HCT116 (cell line): ENCODE data around the gene BDH2. TPM values are rescaled to one million over a fixed set of nuclear protein-coding genes. Genes with fewer than 3 reads are reported as not detected.

Source experiments
- ATAC-seq: fragments of 200-7000 bp; cut with Tn5 transposase; 2 replicates; pipeline ENCODE4 v1.9.1; 2020; ENCODE audit warnings: mild to moderate bottlenecking, moderate library complexity
- BruUV-seq: library from RNA; stranded (reverse); fragments of 400-500 nt; replicated peaks from 2 replicates; lab custom pipeline; 2021; lab: Mats Ljungman, UMichigan
- CTCF ChIA-PET: fragments of 300-600 bp; sonication (Branson Sonifier 250); formaldehyde crosslinking; loops from one replicate; lab custom pipeline; 2021; ENCODE audit warnings: antibody characterized with exemption; lab: Charles Lee
- POLR2A ChIA-PET: fragments of 300-600, 350-600 bp; sonication (Branson Sonifier 250); formaldehyde crosslinking; loops from one replicate; lab custom pipeline; 2021; ENCODE audit warnings: antibody characterized with exemption; lab: Charles Lee
- RAD21 ChIA-PET, 2 experiments: fragments of 300-600 bp; sonication (Branson Sonifier 250); formaldehyde crosslinking; loops; one replicate each; lab custom pipeline; 2023; ENCODE audit warnings: low total read pairs in 2 of 2; ENCODE audit not compliant: uncharacterized antibody in 2 of 2, unreplicated experiment in 2 of 2, low non-redundant PET in 1 of 2; lab: Charles Lee
- DNase-seq: peaks from one replicate; pipeline ENCODE4 v3.0.0-alpha.2; 2010; ENCODE audit warnings: low read depth, low spot score
- H2AFZ ChIP-seq: fragments of 200-600 bp; shearing (Covaris generic), sonication (generic); 2 replicates; pipeline ENCODE4 v1.6.1; 2017; ENCODE audit warnings: low read depth, mixed run types, mixed read lengths, antibody characterized with exemption, low read length; ENCODE audit not compliant: poor library complexity, severe bottlenecking
- H3K27ac ChIP-seq: 2 replicates; pipeline ENCODE4 v1.5.1; 2012; ENCODE audit warnings: low read depth, low read length
- H3K27me3 ChIP-seq: fragments of 200-600 bp; sonication (generic); 2 replicates; pipeline ENCODE4 v1.6.1; 2016; ENCODE audit warnings: mixed run types, low read length, mixed read lengths; ENCODE audit not compliant: insufficient read depth
- H3K36me3 ChIP-seq, 2 experiments: fragments of 200-500 bp in 1 of 2; fragments of 200-600 bp in 1 of 2; sonication (Bioruptor generic) in 1 of 2; sonication (generic) in 1 of 2; 2 replicates each; pipeline versions ENCODE4 v1.5.1 to v1.6.1; 2014 to 2016; ENCODE audit warnings: low read length in 2 of 2, inconsistent platforms in 1 of 2, mixed read lengths in 1 of 2, mixed run types in 1 of 2; ENCODE audit not compliant: insufficient read depth in 2 of 2, control insufficient read depth in 1 of 2
- H3K4me1 ChIP-seq, 2 experiments: fragments of 200-600 bp in 1 of 2; sonication (generic) in 1 of 2; 2 replicates each; pipeline versions ENCODE4 v1.5.1 to v1.6.1; 2012 to 2017; ENCODE audit warnings: low read length in 2 of 2, inconsistent platforms in 1 of 2, mild to moderate bottlenecking in 1 of 2, mixed read lengths in 1 of 2, mixed run types in 1 of 2, moderate library complexity in 1 of 2; ENCODE audit not compliant: insufficient read depth in 2 of 2, control insufficient read depth in 1 of 2
- H3K4me2 ChIP-seq: fragments of 200-600 bp; sonication (generic); 2 replicates; pipeline ENCODE4 v1.6.1; 2017; ENCODE audit warnings: mixed run types, low read length, mixed read lengths
- H3K4me3 ChIP-seq, 2 experiments: fragments of 200-600 bp in 1 of 2; sonication (generic) in 1 of 2; replicated peaks in 1 of 2; 2 replicates each; pipeline ENCODE4 v1.5.1; 2011 to 2016; ENCODE audit warnings: low read length in 2 of 2, control low read depth in 1 of 2, low read depth in 1 of 2, mild to moderate bottlenecking in 1 of 2, mixed read lengths in 1 of 2, mixed run types in 1 of 2
- H3K79me2 ChIP-seq: fragments of 200-600 bp; sonication (generic); 2 replicates; pipeline ENCODE4 v1.6.1; 2017; ENCODE audit warnings: mild to moderate bottlenecking, mixed run types, low read length, moderate library complexity, mixed read lengths; ENCODE audit not compliant: insufficient read depth
- H3K9ac ChIP-seq: fragments of 200-600 bp; sonication (generic); 2 replicates; pipeline ENCODE4 v1.6.1; 2016; ENCODE audit warnings: low read length, mixed read lengths
- H3K9me2 ChIP-seq: fragments of 200-600 bp; sonication (generic), shearing (Covaris generic); 2 replicates; pipeline ENCODE4 v1.6.1; 2017; ENCODE audit warnings: mixed run types, mild to moderate bottlenecking, moderate library complexity; ENCODE audit not compliant: insufficient read depth
- H3K9me3 ChIP-seq, 2 experiments: fragments of 200-500 bp in 1 of 2; fragments of 200-600 bp in 1 of 2; sonication (Bioruptor generic) in 1 of 2; sonication (generic) in 1 of 2; 2 replicates each; pipeline ENCODE4 v1.6.1; 2014 to 2017; ENCODE audit warnings: low read length in 2 of 2, mixed read lengths in 2 of 2, inconsistent platforms in 1 of 2, low read depth in 1 of 2, mild to moderate bottlenecking in 1 of 2, mixed run types in 1 of 2, moderate library complexity in 1 of 2; ENCODE audit not compliant: control insufficient read depth in 1 of 2, insufficient read depth in 1 of 2
- H4K20me1 ChIP-seq: fragments of 200-600 bp; sonication (generic), shearing (Covaris generic); 2 replicates; pipeline ENCODE4 v1.6.1; 2017; ENCODE audit warnings: mixed run types, mild to moderate bottlenecking, moderate library complexity; ENCODE audit not compliant: insufficient read depth
- CEBPB ChIP-seq: IDR thresholded peaks from 2 replicates; pipeline ENCODE4 v1.6.1; 2012; ENCODE audit warnings: low read depth
- CTCF ChIP-seq, 3 experiments: fragments of 200-600 bp in 1 of 3; sonication (generic) in 1 of 3; IDR thresholded peaks in 2 of 3; conservative IDR thresholded peaks in 1 of 3; 2 replicates each; pipeline ENCODE4 v1.5.1; 2012 to 2017; ENCODE audit warnings: low read depth in 2 of 3, low read length in 2 of 3, antibody characterized with exemption in 1 of 3, borderline replicate concordance in 1 of 3, control low read depth in 1 of 3, mild to moderate bottlenecking in 1 of 3, mixed read lengths in 1 of 3, mixed run types in 1 of 3, moderate library complexity in 1 of 3; ENCODE audit not compliant: insufficient read depth in 1 of 3
- EGR1 ChIP-seq: IDR thresholded peaks from 2 replicates; pipeline ENCODE4 v1.6.1; 2012; ENCODE audit warnings: low read depth
- ELF1 ChIP-seq: IDR thresholded peaks from 2 replicates; pipeline ENCODE4 v1.6.1; 2012; ENCODE audit warnings: low read depth, borderline replicate concordance
- EZH2 ChIP-seq: fragments of 200-600 bp; sonication (generic); IDR thresholded peaks from 2 replicates; pipeline ENCODE4 v1.6.1; 2017; ENCODE audit warnings: antibody characterized with exemption, mixed run types
- FOSL1 ChIP-seq: IDR thresholded peaks from 2 replicates; pipeline ENCODE4 v1.6.1; 2012; ENCODE audit warnings: low read depth
- JUND ChIP-seq: IDR thresholded peaks from 2 replicates; pipeline ENCODE4 v1.6.1; 2012
- POLR2A ChIP-seq: IDR thresholded peaks from 2 replicates; pipeline ENCODE4 v1.7.0; 2011; ENCODE audit warnings: borderline replicate concordance; ENCODE audit not compliant: insufficient read depth, insufficient read length; ENCODE audit errors: extremely low read depth
- POLR2AphosphoS5 ChIP-seq: IDR thresholded peaks from 2 replicates; pipeline ENCODE4 v1.6.1; 2011; ENCODE audit warnings: mild to moderate bottlenecking, low read depth, low read length, moderate library complexity
- RAD21 ChIP-seq: IDR thresholded peaks from 2 replicates; pipeline ENCODE4 v1.6.1; 2012; ENCODE audit warnings: low read depth, mild to moderate bottlenecking
- REST ChIP-seq: IDR thresholded peaks from 2 replicates; pipeline ENCODE4 v1.6.1; 2012; ENCODE audit warnings: low read depth
- SIN3A ChIP-seq: IDR thresholded peaks from 2 replicates; pipeline ENCODE4 v1.6.1; 2012; ENCODE audit warnings: low read depth
- SP1 ChIP-seq: IDR thresholded peaks from 2 replicates; pipeline ENCODE4 v1.6.1; 2012; ENCODE audit warnings: low read depth
- TCF7L2 ChIP-seq: IDR thresholded peaks from 2 replicates; pipeline ENCODE4 v1.7.0; 2011; ENCODE audit warnings: borderline replicate concordance, inconsistent platforms; ENCODE audit not compliant: insufficient read depth, insufficient read length; ENCODE audit errors: extremely low read depth
- YY1 ChIP-seq: IDR thresholded peaks from 2 replicates; pipeline ENCODE4 v1.6.1; 2011; ENCODE audit warnings: low read length, low read depth, moderate library complexity, mild to moderate bottlenecking; ENCODE audit not compliant: insufficient replicate concordance; ENCODE audit errors: extremely low read depth
- ZNF274 ChIP-seq: fragments of 200-500 bp; sonication (Bioruptor generic); IDR thresholded peaks from 2 replicates; pipeline ENCODE4 v1.6.1; 2014; ENCODE audit warnings: mild to moderate bottlenecking, low read depth, low read length, inconsistent platforms
- intact Hi-C: fragments of 100-400 bp; cut with micrococcal nuclease; formaldehyde crosslinking; loops from 2 replicates; pipeline ENCODE4 v1.10.0; 2022
- total RNA-seq: library from RNA; stranded (reverse); gene quantifications from one replicate; pipeline ENCODE4 v1.2.1, GENCODE V29; 2021; ENCODE audit not compliant: unreplicated experiment
- TF ChIP-seq, protein P1 (sequence below): IDR thresholded peaks from 2 replicates; pipeline ENCODE4 v1.6.1; 2012

BDH2 gene
- total RNA-seq, 1 experiment from 2014 or later = 5.0 TPM

DNA sequence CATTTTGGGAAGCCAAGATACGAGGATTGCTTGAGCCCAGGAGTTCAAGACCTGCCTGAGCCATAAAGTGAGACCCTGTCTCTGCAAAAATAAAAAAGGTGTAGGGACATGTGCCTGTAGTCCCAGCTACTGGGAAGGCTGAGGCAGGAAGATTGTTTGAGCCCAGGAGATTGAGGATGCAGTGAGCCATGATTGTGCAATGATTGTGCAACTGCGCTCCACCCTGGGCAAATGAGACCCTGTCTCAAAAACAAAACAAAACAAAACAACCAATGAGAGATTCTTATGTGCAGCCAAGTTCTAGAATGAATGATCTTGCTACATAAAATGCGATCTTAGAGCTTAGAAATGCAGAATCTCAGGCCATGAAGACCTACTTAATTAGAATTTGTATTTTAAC is 45.6 kb downstream of the BDH2 start:
- H3K4me1 ChIP-seq = no peaks in the 10 kb centered on the region
- ATAC-seq (no peak), DNase-seq (no peak)
- H3K9me3 ChIP-seq = no peaks in the 10 kb centered on the region
- no peak overlapping the region for H2AFZ ChIP-seq
- ChIA-PET CTCF (no interaction called here), RAD21 (no interaction called here), POLR2A (interaction anchor here (0.6 kb wide), 1 partner anchor 9 kb away, joined by 6 read pairs; no protein-coding TSS in a partner anchor)
- BruUV-seq = no TSS peak
- no peak overlapping the region for H3K4me3 ChIP-seq
- no peaks in the 10 kb centered on the region for H3K79me2 ChIP-seq
- no peaks in the 10 kb centered on the region for H4K20me1 ChIP-seq
- no peak overlapping the region for H3K9ac ChIP-seq
- H3K4me2 ChIP-seq = no peak overlapping the region
- no peaks in the 10 kb centered on the region for H3K27me3 ChIP-seq
- no peaks in the 10 kb centered on the region for H3K9me2 ChIP-seq
- intact Hi-C loops = no loop called here
- TF ChIP-seq YY1 = no peak
- no peak for TF ChIP-seq ELF1
- no peak for TF ChIP-seq EZH2
- TF ChIP-seq, protein P1, sequence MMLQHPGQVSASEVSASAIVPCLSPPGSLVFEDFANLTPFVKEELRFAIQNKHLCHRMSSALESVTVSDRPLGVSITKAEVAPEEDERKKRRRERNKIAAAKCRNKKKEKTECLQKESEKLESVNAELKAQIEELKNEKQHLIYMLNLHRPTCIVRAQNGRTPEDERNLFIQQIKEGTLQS = no peak
- no peak for TF ChIP-seq TCF7L2
- no peak for TF ChIP-seq POLR2A
- no peak for TF ChIP-seq SP1
- no peak for TF ChIP-seq CTCF (IDR thresholded peaks at IDR 0.05 in 2 of 3, conservative IDR thresholded peaks at IDR 0.05 in 1 of 3; ENCODE audit: borderline replicate concordance in 1 of 3, insufficient read depth in 1 of 3, low read depth in 2 of 3, low read length in 2 of 3)
- TF ChIP-seq ZNF274 = no peak
- no peak for TF ChIP-seq SIN3A
- no peak for TF ChIP-seq RAD21
- no peak for TF ChIP-seq POLR2AphosphoS5
- no peak for TF ChIP-seq FOSL1
- no peak for TF ChIP-seq CEBPB
- no peak for TF ChIP-seq EGR1
- TF ChIP-seq REST = no peak
- no peak for TF ChIP-seq JUND
- no peak overlapping the region for H3K27ac ChIP-seq
- no peaks in the 10 kb centered on the region for H3K36me3 ChIP-seq
